ENCODE data around the gene JOSD2.
"Not testable (repeated sequence)": the region's sequence is repeated elsewhere in the genome, so short reads cannot be mapped to it uniquely, and the experiment has no call there.

The JOSD2 gene

DNA sequence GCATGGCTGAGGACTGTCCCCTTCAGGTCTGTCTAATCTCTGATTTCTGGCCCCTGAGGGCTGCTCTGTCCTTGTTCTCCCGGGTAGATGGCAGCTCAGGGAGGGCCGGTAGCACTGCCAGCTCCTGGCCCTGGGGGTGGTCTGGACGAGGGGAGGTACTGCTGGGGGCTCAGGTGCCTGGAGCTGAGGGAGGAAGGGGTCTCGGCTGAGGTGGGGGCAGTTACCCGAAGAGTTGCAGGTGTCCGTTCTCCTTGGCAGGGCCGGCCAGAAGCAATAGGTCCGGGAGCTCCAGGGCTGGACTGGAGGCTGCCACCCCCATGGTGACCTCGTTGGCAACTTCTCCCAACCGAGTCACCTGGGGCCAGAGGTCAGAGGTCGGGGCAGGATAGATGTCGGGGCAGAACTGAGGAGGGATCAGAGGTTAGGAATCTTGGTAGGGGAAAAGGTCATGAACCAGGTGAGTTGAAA, 35.9 kb downstream of the JOSD2 start:
- no peak for DNase-seq

DNA sequence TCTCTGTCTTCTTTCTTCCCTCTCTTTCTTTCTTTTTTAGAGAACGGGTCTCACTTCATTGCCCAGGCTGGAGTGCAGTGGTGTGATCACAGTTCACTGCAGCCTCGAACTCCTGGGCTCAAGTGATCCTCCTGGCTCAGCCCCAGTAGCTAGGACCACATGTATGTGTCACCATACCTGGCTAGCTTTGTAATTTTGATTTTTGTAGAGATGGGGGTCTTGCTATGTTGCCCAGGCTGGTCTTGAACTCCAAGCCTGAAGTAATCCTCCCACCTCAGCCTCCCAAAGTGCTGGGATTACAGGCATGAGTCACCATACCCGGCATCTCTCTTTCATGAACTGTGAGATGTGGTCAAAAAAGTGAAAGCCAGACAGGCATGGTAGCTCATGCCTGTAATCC, 37.7 kb downstream of the JOSD2 start:
- not testable (repeated sequence) for DNase-seq

DNA sequence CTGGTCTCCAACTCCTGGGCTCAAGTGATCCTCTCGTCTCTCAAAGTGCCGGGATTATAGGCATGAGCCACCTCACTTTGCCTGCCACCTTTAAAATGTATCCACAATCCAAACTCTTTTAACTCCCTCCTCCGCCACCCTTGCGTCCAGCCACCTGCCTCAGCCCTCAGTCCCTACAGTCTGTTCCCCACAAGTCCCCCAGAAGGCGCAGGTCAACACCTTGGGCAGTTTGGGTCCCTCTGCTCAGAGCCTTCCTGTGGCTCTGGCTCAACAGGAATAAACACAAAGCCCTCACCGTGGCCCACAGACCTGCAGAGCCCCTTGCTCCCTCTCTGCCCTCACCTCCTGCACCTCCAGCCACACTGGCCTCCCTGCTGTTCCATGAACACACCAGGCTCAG, 42.2 kb downstream of the JOSD2 start:
- DNase-seq: no peak

DNA sequence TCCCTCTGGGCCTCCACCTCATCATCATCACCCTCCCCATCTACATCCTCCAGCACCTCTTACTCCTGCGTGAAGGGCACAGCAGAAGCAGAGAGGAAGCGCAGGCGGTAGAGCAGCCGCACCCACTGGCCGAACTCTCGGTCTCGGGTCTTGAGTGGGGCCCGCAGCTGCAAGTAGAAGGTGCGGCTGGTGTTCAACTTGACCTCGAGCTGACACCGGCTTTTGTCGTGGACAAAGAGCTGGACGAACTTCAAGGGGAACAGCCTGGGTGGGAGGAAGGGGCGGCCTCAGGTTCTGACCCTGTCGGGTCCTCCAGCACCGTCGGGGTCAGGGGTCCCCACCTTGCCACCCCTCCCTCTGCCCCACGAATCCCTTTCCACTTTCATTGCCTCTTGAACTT, 43.4 kb downstream of the JOSD2 start:
- no peak for DNase-seq

DNA sequence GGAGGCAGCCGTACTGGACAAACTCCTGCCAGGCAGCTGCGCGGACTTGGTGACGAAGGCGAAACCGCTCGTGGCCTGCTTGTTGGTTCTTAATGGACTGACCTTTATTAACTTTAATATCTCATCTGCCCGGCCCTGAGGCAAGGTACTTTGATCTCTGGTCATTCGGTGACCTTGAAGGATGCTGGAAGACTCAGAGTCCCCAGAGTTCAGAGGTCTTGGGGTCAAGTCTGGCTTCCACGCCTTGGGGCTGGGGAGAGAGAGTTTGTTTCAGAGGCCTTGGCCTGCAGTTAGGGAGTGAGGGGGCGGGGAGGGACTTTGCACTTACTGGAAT, 44.3 kb downstream of the JOSD2 start:
- DNase-seq: no peak

DNA sequence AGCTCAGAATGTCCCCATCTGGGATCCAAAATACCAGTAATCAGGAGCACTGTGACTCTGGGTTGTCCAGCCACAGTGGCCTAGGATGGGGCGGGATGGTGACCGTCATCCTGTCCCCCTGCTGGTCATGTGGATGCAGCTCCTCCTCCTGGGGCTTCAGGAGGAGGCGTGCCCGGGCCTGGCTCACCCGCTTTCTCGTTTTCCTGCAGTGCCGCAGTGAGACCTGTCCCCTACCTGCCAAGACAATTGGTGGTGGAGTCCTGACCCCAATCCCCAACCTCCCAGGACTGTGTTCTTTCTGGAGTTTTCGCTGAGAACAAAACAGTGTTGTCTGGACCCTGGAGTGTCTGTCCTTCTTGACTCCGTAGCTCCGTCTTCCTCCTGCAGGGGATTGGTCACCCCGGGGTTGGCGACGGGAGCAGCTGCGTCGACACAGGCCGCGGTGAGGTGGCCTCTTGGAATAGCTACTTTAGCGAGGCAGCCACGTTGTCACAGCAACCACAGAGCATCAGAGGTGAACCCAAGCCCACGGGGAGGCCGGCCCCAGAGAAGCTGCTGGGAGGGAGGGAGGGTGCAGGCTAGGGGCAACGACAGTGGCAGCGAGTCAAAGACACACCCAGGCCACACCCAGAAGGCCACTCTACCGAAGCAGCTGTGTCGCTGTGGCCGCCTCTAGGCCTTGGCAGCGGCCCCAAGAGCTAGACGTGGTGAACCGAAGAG, 44.8 kb downstream of the JOSD2 start:
- no peak for DNase-seq

DNA sequence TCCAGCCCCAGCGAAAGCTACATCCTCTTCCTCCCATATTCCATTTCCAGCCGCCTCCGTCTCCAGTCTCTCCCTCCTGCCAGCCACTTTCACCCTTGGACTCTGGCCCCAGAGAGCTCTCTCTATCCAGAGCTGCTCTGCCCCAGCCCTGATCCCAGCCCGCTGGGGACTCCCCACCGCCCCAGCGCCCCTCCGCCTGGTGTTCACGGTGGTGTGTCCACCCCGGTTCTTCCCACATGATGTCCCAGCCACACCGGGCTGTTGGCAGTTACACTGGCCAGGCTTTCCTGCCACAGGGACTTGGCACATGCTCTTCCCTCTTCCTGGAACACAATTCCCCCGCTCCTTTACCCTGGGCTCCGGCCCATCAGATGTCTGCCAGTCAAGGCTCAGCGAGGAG, 46.0 kb downstream of the JOSD2 start:
- DNase-seq: no peak

DNA sequence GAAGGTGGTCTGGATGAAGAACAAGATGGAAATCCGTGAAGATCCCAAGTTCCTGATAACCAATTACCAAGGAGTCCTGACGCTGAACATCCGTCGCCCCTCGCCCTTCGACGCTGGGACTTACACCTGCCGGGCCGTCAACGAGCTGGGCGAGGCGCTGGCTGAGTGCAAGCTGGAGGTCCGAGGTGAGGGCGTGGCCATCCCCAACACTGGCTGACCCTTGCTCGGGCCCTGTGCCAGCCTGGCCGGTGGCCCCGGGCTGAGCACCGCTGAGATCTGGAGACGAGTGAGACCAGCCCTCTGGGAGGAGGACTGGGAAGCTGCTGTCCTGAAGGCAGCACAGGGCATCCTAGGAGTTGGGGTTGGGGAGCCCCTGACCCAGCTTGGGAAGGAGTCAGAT, 46.6 kb downstream of the JOSD2 start:
- no peak for DNase-seq

DNA sequence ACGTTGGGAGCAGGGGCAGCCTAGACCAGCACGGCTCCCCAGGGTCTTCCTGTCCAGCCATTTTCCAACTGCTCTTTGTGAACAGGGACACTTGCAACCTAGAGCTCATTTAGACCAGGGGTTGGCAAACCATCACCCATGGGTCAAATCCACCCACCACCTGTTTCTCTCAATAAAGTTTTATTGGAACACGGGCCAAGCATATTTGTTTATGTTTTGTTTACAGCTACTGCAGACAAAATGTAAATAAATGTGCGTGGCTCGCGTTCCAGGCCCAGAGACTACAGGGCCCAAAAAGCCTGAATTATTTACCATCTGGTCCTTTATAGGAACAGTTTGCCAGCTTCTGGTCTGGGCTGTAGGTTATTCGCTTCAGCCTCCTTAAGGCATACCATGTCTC, 48.0 kb downstream of the JOSD2 start:
- DNase-seq: no peak

DNA sequence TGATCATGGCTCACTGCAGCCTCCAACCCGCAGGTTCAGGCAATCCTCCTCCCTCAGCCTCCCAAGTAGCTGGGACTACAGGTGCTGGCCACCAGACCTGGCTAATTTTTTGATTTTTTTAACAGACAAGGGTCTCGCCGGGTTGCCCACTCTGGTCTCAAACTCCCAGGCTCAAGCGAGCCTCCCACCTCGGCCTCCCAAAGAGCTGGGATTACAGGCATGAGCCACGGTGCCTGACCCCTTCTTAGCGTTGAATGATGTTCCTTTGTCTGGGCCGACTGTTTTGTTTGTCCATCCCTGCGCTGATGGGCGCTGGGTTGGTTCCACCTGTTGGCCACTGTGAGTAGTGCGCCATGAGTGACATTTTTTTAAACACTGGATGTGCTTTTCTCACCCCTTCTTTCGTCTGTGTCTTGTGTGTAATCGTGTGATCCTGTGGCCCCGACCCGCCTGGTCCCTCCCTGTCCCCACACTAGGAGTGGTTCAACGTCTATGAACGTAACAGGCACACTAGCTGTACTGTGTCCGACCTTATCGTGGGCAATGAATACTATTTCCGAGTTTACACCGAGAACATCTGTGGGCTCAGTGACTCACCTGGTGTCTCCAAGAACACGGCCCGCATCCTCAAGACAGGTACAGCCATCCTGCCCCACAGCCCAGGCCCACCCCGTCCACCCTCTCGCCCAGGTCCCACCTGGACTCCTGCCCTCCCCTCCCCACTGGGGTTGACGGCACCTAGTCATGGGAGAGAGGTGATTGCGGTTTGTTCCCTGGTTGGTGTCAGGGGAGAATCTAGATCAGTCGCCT, 49.7 kb downstream of the JOSD2 start:
- DNase-seq: peak in 2 of 4 experiments; percentile 9 to 12

DNA sequence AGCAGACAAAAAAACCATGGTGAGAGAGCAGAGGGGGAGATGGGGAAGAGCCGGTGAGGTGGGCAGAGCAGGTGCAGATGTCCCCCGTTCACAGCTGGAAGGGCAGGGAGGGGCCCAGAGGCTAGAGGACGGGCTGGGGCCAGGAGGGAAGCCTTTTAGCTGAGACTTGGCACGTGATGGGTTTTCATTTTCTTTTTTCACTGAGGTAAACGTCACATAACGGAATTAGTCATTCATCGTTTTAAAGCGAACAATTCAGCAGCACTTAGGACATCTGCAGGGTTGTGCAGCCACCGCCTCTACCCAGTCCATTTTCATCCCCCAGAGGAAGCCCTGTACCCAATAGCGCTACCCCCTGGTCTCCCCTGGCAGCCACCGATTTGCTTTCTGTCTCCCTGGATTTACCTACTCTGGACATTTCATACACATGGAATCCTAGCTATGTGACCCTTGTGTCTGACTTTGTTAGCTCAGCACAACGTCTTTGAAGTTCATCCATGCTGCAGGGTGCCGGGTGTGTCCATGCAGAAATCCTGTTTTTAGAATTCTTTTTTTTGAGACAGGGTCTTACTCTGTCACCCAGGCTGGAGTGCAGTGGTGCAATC, 50.7 kb downstream of the JOSD2 start:
- DNase-seq: no peak

DNA sequence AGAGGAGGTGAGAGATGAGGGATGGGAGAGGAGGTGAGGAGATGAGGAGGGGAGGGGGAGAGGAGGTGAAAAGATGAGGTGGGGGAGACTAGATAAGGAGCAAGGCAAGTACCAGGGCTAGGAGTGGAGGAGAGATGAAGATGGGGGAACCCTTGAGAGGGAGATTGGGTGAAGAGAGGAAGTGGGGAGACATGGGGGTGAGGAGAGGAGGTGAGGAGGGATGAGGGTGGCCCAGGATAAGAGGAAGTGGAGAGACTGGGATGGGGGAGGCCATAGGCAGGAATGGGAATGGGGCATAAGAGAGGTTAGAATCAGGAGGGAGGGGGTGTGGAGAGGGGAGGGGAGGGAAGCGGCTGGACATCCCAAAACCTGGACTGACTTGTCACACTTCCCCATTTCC, 51.4 kb downstream of the JOSD2 start:
- no peak for DNase-seq

DNA sequence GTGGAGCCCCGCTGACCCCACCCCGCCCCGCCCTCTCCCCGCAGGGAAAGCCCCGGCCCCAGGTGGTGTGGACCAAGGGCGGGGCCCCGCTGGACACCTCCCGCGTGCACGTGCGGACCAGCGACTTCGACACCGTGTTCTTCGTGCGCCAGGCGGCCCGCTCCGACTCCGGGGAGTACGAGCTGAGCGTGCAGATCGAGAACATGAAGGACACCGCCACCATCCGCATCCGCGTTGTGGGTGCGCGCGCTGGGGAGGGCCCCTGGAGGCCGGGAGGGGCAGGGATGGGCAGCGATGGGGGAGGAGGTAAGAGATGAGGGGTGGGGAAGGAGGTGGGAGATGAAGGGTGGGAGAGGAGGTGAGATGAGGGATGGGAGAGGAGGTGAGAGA, 51.9 kb downstream of the JOSD2 start:
- no peak for DNase-seq

DNA sequence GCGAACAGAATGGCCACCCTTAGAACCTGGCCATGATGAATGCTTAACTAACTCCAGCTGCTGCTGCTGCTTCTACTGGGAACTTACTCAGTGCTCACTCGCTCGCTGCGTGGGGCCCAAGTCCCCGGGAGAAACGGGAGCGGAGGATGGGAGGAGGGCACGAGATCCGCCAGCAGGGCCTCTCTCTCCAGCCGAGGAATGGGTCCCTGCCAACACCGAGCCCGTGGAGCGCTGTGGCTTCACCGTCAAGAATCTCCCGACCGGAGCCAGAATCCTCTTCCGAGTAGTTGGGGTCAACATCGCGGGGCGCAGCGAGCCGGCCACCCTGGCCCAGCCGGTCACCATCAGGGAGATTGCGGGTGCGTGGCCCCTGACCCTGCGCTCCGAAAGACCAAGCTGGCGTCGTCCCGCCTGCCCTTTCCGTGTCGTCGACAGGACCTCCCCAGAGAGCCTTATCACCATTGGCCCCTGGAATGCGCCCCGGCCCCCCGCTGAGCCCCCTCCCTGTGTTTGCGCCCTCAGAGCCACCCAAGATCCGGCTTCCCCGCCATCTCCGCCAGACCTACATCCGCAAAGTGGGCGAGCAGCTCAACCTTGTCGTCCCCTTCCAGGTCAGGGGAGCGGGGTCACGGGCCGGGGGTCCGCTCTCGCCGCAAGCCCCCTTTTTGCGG, 52.5 kb downstream of the JOSD2 start:
- no peak for DNase-seq

DNA sequence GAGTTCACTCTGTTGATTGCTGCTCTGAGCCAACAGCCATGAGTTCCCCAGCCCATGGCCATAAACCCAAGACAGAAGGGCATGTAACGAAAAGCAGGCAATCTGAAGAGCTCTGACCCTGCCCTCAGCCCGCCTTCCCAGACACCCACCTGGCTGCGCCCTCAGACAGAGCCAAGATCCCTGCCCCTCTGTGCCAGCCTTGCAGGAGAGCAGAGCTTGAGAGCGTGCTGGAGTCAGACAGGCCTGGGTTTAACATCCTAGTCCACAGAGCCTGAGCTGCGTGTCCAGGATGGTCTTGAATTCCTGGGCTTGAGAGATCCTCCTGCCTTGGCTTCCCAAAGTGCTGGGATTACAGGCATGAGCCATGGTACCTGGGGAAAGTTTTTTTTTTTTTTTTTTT, 53.7 kb downstream of the JOSD2 start:
- no peak for DNase-seq

Measured in activated naive CD4-positive, alpha-beta T cell (primary cell).